Prostate gland (tissue), 2 donors: Measurements from ENCODE around the gene SS18L1. TPM values are rescaled to one million over a fixed set of nuclear protein-coding genes. Genes with fewer than 3 reads are reported as not detected.

Source experiments
- DNase-seq: peaks from one replicate; pipeline ENCODE4 v3.0.0-alpha.2; 2019; ENCODE audit warnings: low spot score
- H3K27ac ChIP-seq, 2 donors: fragments of 200-600 bp; sonication (generic); 2 replicates each; pipeline ENCODE4 v1.5.1; 2017 to 2019
- H3K27me3 ChIP-seq: fragments of 200-600 bp; sonication (generic); replicated peaks from 2 replicates; pipeline ENCODE4 v1.5.1; 2019; ENCODE audit not compliant: insufficient read depth
- H3K36me3 ChIP-seq, 2 donors: fragments of 200-600 bp; sonication (generic); 1 replicate in 1 of 2; 2 replicates in 1 of 2; pipeline versions ENCODE4 v1.5.1 to v1.8.1; 2017 to 2019
- H3K4me1 ChIP-seq: fragments of 200-600 bp; sonication (generic); replicated peaks from 2 replicates; pipeline ENCODE4 v1.5.1; 2019
- H3K4me3 ChIP-seq, 2 donors: fragments of 200-600 bp; sonication (generic); 2 replicates each; pipeline ENCODE4 v1.5.1; 2017 to 2019
- H3K9me3 ChIP-seq: fragments of 200-600 bp; sonication (generic); 2 replicates; pipeline ENCODE4 v1.5.1; 2017
- POLR2A ChIP-seq: fragments of 450-650 bp; IDR thresholded peaks from one replicate; pipeline ENCODE4 v1.6.1; 2016; ENCODE audit warnings: antibody characterized with exemption, mild to moderate bottlenecking
- POLR2AphosphoS5 ChIP-seq: sonication (generic); formaldehyde crosslinking; IDR thresholded peaks from one replicate; pipeline ENCODE4 v1.6.1; 2017; ENCODE audit warnings: antibody characterized with exemption
- WGBS: methylation state at CpG from one replicate; pipeline ENCODE4 v1.1.5; 2018; 5-methylcytosine and 5-hydroxymethylcytosine counted together
- intact Hi-C: fragments of 100-400 bp; cut with DNase I; formaldehyde crosslinking; loops from one replicate; pipeline ENCODE4 v1.14.2; 2022
- total RNA-seq, 2 donors: library from RNA; depleted of rRNA; stranded (reverse); fragments of >200 nt; gene quantifications; one replicate each; pipeline ENCODE4 v1.1.0, GENCODE V29; 2016
- TF ChIP-seq, protein P1 (sequence below), 4 experiments: fragments of 200-600 bp in 2 of 4; fragments of 450-650 bp in 2 of 4; sonication (generic) in 2 of 4; IDR thresholded peaks; 1 replicate in 3 of 4; 2 replicates in 1 of 4; pipeline ENCODE4 v1.5.1; 2016 to 2019; ENCODE audit warnings: antibody characterized with exemption in 4 of 4, mild to moderate bottlenecking in 2 of 4, moderate library complexity in 2 of 4

SS18L1 gene
- total RNA-seq, 2 donors from 2014 or later: 17.9 to 32.7 TPM

DNA sequence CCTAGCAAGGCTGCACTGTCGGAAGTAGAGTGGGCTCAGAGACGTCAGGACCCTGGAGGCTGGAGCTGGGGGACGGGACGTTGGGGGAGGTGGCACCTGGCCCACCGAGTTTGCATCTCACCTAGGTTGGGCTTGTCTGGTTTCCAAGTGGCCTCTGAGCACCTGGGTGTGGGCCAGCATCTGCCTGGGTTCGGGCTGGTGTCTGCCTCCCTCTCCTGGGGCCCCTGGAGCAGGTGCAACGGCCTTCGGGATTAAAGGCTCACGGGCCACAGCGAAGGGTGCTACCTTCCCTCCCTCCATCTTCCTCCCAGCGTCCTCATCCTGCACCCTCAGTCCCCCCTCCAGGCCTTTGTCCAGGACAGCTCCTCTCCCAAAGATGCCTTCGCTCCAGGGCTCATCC, 70.5 kb downstream of the SS18L1 start:
- Histone ChIP-seq H3K27ac (no peak overlapping the region), H3K4me1 (peaks cover 17% of the 10 kb centered on the region), H3K4me3 (no peak overlapping the region), H3K36me3 (no peaks in the 10 kb centered on the region), H3K27me3 (no peaks in the 10 kb centered on the region), H3K9me3 (no peaks in the 10 kb centered on the region)
- intact Hi-C loops: no loop called here
- no peak for DNase-seq
- TF ChIP-seq, protein P1, sequence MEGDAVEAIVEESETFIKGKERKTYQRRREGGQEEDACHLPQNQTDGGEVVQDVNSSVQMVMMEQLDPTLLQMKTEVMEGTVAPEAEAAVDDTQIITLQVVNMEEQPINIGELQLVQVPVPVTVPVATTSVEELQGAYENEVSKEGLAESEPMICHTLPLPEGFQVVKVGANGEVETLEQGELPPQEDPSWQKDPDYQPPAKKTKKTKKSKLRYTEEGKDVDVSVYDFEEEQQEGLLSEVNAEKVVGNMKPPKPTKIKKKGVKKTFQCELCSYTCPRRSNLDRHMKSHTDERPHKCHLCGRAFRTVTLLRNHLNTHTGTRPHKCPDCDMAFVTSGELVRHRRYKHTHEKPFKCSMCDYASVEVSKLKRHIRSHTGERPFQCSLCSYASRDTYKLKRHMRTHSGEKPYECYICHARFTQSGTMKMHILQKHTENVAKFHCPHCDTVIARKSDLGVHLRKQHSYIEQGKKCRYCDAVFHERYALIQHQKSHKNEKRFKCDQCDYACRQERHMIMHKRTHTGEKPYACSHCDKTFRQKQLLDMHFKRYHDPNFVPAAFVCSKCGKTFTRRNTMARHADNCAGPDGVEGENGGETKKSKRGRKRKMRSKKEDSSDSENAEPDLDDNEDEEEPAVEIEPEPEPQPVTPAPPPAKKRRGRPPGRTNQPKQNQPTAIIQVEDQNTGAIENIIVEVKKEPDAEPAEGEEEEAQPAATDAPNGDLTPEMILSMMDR (IDR thresholded peaks at IDR 0.05): no peak
- no peak for TF ChIP-seq POLR2AphosphoS5
- no peak for TF ChIP-seq POLR2A
- WGBS: 25% methylated on average over 12 of the region's 12 CpGs

DNA sequence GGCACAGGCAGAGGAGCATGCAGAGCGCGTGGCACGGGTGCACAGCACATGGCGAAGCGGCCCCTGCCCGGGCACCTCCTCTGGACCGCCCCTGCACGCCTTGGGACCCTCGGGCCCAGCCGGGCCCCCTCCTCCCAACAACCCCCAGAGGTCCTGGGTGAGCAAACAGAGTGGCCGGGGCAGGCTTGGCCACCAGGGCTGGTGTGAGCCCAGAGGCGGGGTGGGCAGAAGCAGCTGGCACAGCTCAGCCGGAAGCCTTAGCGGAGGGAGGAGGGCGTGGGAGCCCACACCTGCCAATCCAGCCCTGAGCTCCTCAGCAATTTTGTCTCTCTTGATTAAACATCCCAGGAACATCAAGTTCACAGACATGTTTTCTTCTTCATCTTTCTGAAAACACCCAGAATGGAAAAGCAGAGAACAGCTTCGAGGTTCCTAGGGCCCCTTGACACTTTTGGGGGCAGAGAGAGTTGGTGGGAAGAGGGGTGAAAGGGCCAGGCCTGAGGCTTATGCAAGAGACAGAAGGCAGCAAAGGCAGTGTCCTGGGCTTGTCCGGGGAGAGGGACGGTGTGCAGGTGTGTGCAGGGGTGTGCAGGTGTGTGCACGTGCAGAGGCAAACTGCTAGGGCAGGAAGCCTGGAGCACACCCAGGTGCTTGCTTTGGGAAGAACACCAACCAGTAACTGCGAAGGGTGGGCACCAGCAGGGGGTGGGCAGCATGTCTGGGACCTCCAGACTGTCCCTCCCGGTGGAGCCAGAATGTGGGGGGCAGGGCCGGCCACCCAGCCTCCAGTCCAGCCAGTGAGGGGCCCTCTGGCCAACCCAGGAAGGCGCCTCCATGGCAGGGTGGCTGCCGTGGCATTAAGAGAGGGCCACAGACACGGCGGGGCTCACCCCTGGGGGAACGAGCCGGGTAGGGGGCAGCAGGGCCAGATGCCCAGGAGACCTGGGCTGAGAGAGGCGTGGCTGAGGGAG, 71.7 kb downstream of the SS18L1 start:
- H3K27ac ChIP-seq: peak overlapping the region; percentile 36 to 76
- no peak overlapping the region for H3K4me3 ChIP-seq
- 68% methylated on average over 29 of the region's 29 CpGs for WGBS
- no peaks in the 10 kb centered on the region for H3K27me3 ChIP-seq
- H3K9me3 ChIP-seq: no peaks in the 10 kb centered on the region
- TF ChIP-seq POLR2A (no peak), POLR2AphosphoS5 (peak; percentile 69)
- TF ChIP-seq, protein P1 (IDR thresholded peaks at IDR 0.05): no peak
- intact Hi-C loops: no loop called here
- peaks cover 22% of the 10 kb centered on the region for H3K4me1 ChIP-seq
- H3K36me3 ChIP-seq: no peaks in the 10 kb centered on the region
- DNase-seq: peak; percentile 49

GRCh38 chr20:62215991-62216635, 72.5 kb downstream of the SS18L1 start:
- TF ChIP-seq POLR2A (no peak), POLR2AphosphoS5 (no peak)
- TF ChIP-seq, protein P1 (IDR thresholded peaks at IDR 0.05): no peak
- Histone ChIP-seq H3K4me1 (peaks cover 28% of the 10 kb centered on the region), H3K36me3 (no peaks in the 10 kb centered on the region), H3K27ac (peak overlapping the region; percentile 36 to 76), H3K4me3 (no peak overlapping the region), H3K9me3 (no peaks in the 10 kb centered on the region), H3K27me3 (peaks cover 3% of the 10 kb centered on the region)
- DNase-seq: no peak
- intact Hi-C loops: no loop called here
- 75% methylated on average over 36 of the region's 40 CpGs for WGBS

- DNase-seq: no peak
- Histone ChIP-seq H3K27me3 (peaks cover 9% of the 10 kb centered on the region), H3K4me1 (peaks cover 28% of the 10 kb centered on the region), H3K4me3 (no peak overlapping the region), H3K36me3 (no peaks in the 10 kb centered on the region), H3K27ac (no peak overlapping the region), H3K9me3 (no peaks in the 10 kb centered on the region)
- 72% methylated on average over 23 of the region's 26 CpGs for WGBS
- TF ChIP-seq POLR2AphosphoS5: no peak
- no peak for TF ChIP-seq POLR2A
- TF ChIP-seq, protein P1 (IDR thresholded peaks at IDR 0.05): no peak
- intact Hi-C loops: no loop called here
Measured at GRCh38 chr20:62216636-62217566, 73.3 kb downstream of the SS18L1 start.
